Neural progenitor cell (in vitro differentiated cells): Measurements from ENCODE around the gene RSPH3. TPM values are rescaled to one million over a fixed set of nuclear protein-coding genes. Genes with fewer than 3 reads are reported as not detected.

Experiments
- DNase-seq: peaks from one replicate; pipeline ENCODE4 v3.0.0-alpha.2; 2016; ENCODE audit warnings: low spot score
- H2AFZ ChIP-seq: fragments of 200-600 bp; sonication (generic); replicated peaks from 2 replicates; pipeline ENCODE4 v1.6.1; 2016; ENCODE audit warnings: antibody characterized with exemption
- H3F3A ChIP-seq: fragments of 200-600 bp; sonication (generic); 2 replicates; pipeline ENCODE4 v1.6.1; 2016; ENCODE audit warnings: antibody characterized with exemption, low read depth
- H3K27ac ChIP-seq: fragments of 200-600 bp; sonication (generic); 2 replicates; pipeline ENCODE4 v1.5.1; 2016; ENCODE audit warnings: mild to moderate bottlenecking
- H3K27me3 ChIP-seq: fragments of 200-600 bp; sonication (generic); 2 replicates; pipeline ENCODE4 v1.6.1; 2016; ENCODE audit warnings: mild to moderate bottlenecking, moderate library complexity
- H3K36me3 ChIP-seq: fragments of 200-600 bp; sonication (generic); 2 replicates; pipeline ENCODE4 v1.5.1; 2016
- H3K4me1 ChIP-seq: fragments of 200-600 bp; sonication (generic); 2 replicates; pipeline ENCODE4 v1.6.1; 2016; ENCODE audit warnings: mixed run types
- H3K4me2 ChIP-seq: fragments of 200-600 bp; sonication (generic); 2 replicates; pipeline ENCODE4 v1.6.1; 2016
- H3K4me3 ChIP-seq: fragments of 200-600 bp; sonication (generic); 2 replicates; pipeline ENCODE4 v1.5.1; 2016
- H3K79me2 ChIP-seq: fragments of 200-600 bp; sonication (generic); 2 replicates; pipeline ENCODE4 v1.6.1; 2016; ENCODE audit warnings: low read depth
- H3K9ac ChIP-seq: fragments of 200-600 bp; sonication (generic); 2 replicates; pipeline ENCODE4 v1.6.1; 2016
- H3K9me3 ChIP-seq: fragments of 200-600 bp; sonication (generic); 2 replicates; pipeline ENCODE4 v1.5.1; 2016; ENCODE audit warnings: low read depth
- H4K20me1 ChIP-seq: fragments of 200-600 bp; sonication (generic); 2 replicates; pipeline ENCODE4 v1.6.1; 2016; ENCODE audit warnings: low read depth
- H3K27ac Mint-ChIP-seq: 3 replicates; pipeline ENCODE4 v1.8.0; 2021; ENCODE audit warnings: mixed read lengths
- H3K27me3 Mint-ChIP-seq: 2 replicates; pipeline ENCODE4 v1.8.0; 2022; ENCODE audit warnings: low read depth, mild to moderate bottlenecking, inconsistent platforms, moderate library complexity, mixed read lengths; ENCODE audit not compliant: insufficient read depth
- H3K36me3 Mint-ChIP-seq: 3 replicates; pipeline ENCODE4 v1.8.0; 2021; ENCODE audit warnings: mixed read lengths
- H3K4me1 Mint-ChIP-seq: 3 replicates; pipeline ENCODE4 v1.8.0; 2021; ENCODE audit warnings: mixed read lengths
- H3K4me3 Mint-ChIP-seq: 3 replicates; pipeline ENCODE4 v1.8.0; 2021; ENCODE audit warnings: mild to moderate bottlenecking, moderate library complexity, mixed read lengths
- H3K9me3 Mint-ChIP-seq: 3 replicates; pipeline ENCODE4 v1.8.0; 2020; ENCODE audit warnings: mixed read lengths
- CTCF ChIP-seq: fragments of 200-600 bp; sonication (generic); IDR thresholded peaks from 2 replicates; pipeline ENCODE4 v1.5.1; 2017; ENCODE audit warnings: antibody characterized with exemption, mild to moderate bottlenecking
- EZH2 ChIP-seq: fragments of 200-600 bp; sonication (generic); IDR thresholded peaks from 2 replicates; pipeline ENCODE4 v1.6.1; 2017; ENCODE audit warnings: antibody characterized with exemption, mild to moderate bottlenecking, moderate library complexity
- EZH2phosphoT487 ChIP-seq: fragments of 200-600 bp; sonication (generic); IDR thresholded peaks from 2 replicates; pipeline ENCODE4 v1.6.1; 2017; ENCODE audit warnings: antibody characterized with exemption
- total RNA-seq: library from RNA; depleted of rRNA; stranded (reverse); fragments of >200 nt; gene quantifications from 2 replicates; pipeline ENCODE4 v1.2.3, GENCODE V29; 2015; ENCODE audit warnings: low replicate concordance

Gene RSPH3
- total RNA-seq, 1 donor from 2014 or later: 3.6 TPM

GRCh38 chr6:158943380-158944032 lies 56.5 kb downstream of the RSPH3 start:
- TF ChIP-seq EZH2 (no peak), EZH2phosphoT487 (no peak), CTCF (no peak)
- Histone ChIP-seq H3K9ac (no peak overlapping the region), H3F3A (peaks cover 11% of the 10 kb centered on the region), H3K4me1 (peaks cover 7% of the 10 kb centered on the region), H3K27me3 (no peaks in the 10 kb centered on the region), H3K9me3 (no peaks in the 10 kb centered on the region), H3K4me3 (no peak overlapping the region), H2AFZ (no peak overlapping the region), H4K20me1 (no peaks in the 10 kb centered on the region), H3K79me2 (no peaks in the 10 kb centered on the region), H3K4me2 (no peak overlapping the region), H3K27ac (no peak overlapping the region), H3K36me3 (no peaks in the 10 kb centered on the region)
- Mint-ChIP-seq H3K4me1 (peaks cover 11% of the 10 kb centered on the region), H3K36me3 (peaks cover 4% of the 10 kb centered on the region), H3K9me3 (peaks cover 3% of the 10 kb centered on the region), H3K27ac (no peak overlapping the region), H3K4me3 (no peak overlapping the region), H3K27me3 (no peaks in the 10 kb centered on the region)
- no peak for DNase-seq

GRCh38 chr6:158942349-158942748 lies 57.7 kb downstream of the RSPH3 start:
- Histone ChIP-seq H4K20me1 (no peaks in the 10 kb centered on the region), H2AFZ (no peak overlapping the region), H3K36me3 (no peaks in the 10 kb centered on the region), H3K4me1 (peaks cover 7% of the 10 kb centered on the region), H3K4me2 (no peak overlapping the region), H3K9me3 (no peaks in the 10 kb centered on the region), H3K27me3 (no peaks in the 10 kb centered on the region), H3K4me3 (no peak overlapping the region), H3K27ac (no peak overlapping the region), H3K9ac (no peak overlapping the region), H3F3A (peaks cover 11% of the 10 kb centered on the region), H3K79me2 (no peaks in the 10 kb centered on the region)
- TF ChIP-seq EZH2 (no peak), CTCF (no peak), EZH2phosphoT487 (no peak)
- no peak for DNase-seq
- Mint-ChIP-seq H3K27ac (no peak overlapping the region), H3K27me3 (no peaks in the 10 kb centered on the region), H3K4me1 (peaks cover 11% of the 10 kb centered on the region), H3K9me3 (peaks cover 3% of the 10 kb centered on the region), H3K36me3 (peaks cover 1% of the 10 kb centered on the region), H3K4me3 (no peak overlapping the region)

- Mint-ChIP-seq H3K27me3 (no peaks in the 10 kb centered on the region), H3K4me3 (no peak overlapping the region), H3K36me3 (no peaks in the 10 kb centered on the region), H3K4me1 (peaks cover 11% of the 10 kb centered on the region), H3K9me3 (peaks cover 3% of the 10 kb centered on the region), H3K27ac (no peak overlapping the region)
- H3K4me3 ChIP-seq: no peak overlapping the region
- no peak overlapping the region for H3K9ac ChIP-seq
- peaks cover 7% of the 10 kb centered on the region for H3K4me1 ChIP-seq
- DNase-seq: no peak
- no peaks in the 10 kb centered on the region for H3K79me2 ChIP-seq
- no peak overlapping the region for H3K27ac ChIP-seq
- no peaks in the 10 kb centered on the region for H4K20me1 ChIP-seq
- TF ChIP-seq EZH2 (no peak), EZH2phosphoT487 (no peak), CTCF (no peak)
- H3K9me3 ChIP-seq: no peaks in the 10 kb centered on the region
- no peak overlapping the region for H3K4me2 ChIP-seq
- H3K27me3 ChIP-seq: no peaks in the 10 kb centered on the region
- H3K36me3 ChIP-seq: no peaks in the 10 kb centered on the region
- H3F3A ChIP-seq: peaks cover 7% of the 10 kb centered on the region
- no peak overlapping the region for H2AFZ ChIP-seq
Measured at GRCh38 chr6:158941246-158941645, 58.8 kb downstream of the RSPH3 start.
